Mesodermal cell (in vitro differentiated cells): ENCODE data around the gene LFNG.
A peak's percentile ranks its signal among the peaks of the same experiment; 100 is the strongest.

Experiments
- H3K27ac ChIP-seq: 2 replicates; pipeline ENCODE4 v1.7.0; 2013; ENCODE audit warnings: mild to moderate bottlenecking, low read depth, low read length, moderate library complexity; ENCODE audit not compliant: severe bottlenecking
- H3K36me3 ChIP-seq: 2 replicates; pipeline ENCODE4 v1.7.1; 2013; ENCODE audit warnings: mild to moderate bottlenecking, low read length, moderate library complexity; ENCODE audit not compliant: control insufficient read depth, insufficient read depth
- H3K4me1 ChIP-seq: one replicate; pipeline ENCODE4 v1.7.1; 2013; ENCODE audit warnings: mild to moderate bottlenecking, low read length; ENCODE audit not compliant: insufficient read depth, control insufficient read depth, poor library complexity, severe bottlenecking
- H3K4me3 ChIP-seq: 2 replicates; pipeline ENCODE4 v1.7.0; 2013; ENCODE audit warnings: low read length, control low read depth, mild to moderate bottlenecking; ENCODE audit not compliant: insufficient read depth, poor library complexity, severe bottlenecking; ENCODE audit errors: extremely low read depth
- H3K9me3 ChIP-seq: 2 replicates; pipeline ENCODE4 v1.7.1; 2013; ENCODE audit warnings: mild to moderate bottlenecking, low read length, moderate library complexity; ENCODE audit not compliant: control insufficient read depth
- WGBS, 2 experiments: methylation state at CpG; one replicate each; pipeline ENCODE4 v1.1.5; 2013; ENCODE audit warnings: missing lambda C conversion rate in 2 of 2; ENCODE audit not compliant: insufficient coverage in 2 of 2; 5-methylcytosine and 5-hydroxymethylcytosine counted together

The LFNG gene

DNA sequence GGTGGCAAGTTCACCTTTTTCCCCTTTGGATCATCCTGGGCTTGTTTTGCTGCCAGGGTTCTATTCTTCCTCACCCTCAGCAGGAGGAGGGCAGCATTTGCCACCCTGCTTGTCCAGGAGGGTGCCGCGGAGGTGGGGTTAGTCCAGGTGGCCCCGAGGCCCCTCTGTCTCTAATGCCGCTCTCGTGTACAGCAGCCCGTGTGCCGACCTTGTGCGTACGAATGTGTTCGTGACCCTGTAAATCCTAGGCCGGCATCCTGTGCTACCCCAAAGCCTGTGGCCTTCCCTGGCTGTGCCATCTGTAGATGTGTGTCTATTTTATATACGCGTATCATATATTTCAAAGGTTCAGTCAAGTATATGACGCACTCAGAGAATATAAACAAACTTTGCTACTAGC is 49.8 kb downstream of the LFNG start:
- 95 to 98% methylated on average over 11 of the region's 14 CpGs for whole genome bisulfite sequencing, 2 experiments
- peaks cover 15% of the 10 kb centered on the region for H3K4me1 ChIP-seq
- H3K4me3 ChIP-seq, result no peak overlapping the region
- no peak overlapping the region for H3K27ac ChIP-seq
- no peaks in the 10 kb centered on the region for H3K9me3 ChIP-seq
- H3K36me3 ChIP-seq, result peaks cover 10% of the 10 kb centered on the region

DNA sequence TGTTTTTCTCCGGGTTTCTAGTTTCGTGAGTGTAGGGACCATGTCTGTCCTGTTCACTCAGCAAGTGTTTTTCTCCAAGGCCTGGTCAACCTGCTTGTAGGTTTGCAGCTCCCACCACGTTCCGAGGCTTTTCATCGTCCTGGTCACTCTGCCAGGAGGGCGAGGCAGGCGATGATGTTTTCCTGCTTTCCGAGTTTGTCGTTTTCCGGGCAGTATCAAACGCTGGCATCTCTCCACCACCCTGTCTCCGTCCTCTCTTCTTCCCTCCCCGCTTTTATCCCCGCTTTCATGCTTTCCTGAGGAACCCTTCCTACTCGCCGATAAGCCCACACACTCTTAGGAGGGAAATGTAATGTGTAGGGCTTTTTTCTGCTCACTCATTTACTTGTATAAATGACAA is 50.4 kb downstream of the LFNG start:
- Histone ChIP-seq H3K9me3 (no peaks in the 10 kb centered on the region), H3K4me3 (no peak overlapping the region), H3K36me3 (peaks cover 10% of the 10 kb centered on the region), H3K4me1 (peaks cover 15% of the 10 kb centered on the region), H3K27ac (no peak overlapping the region)
- WGBS, 2 experiments, result 93 to 98% methylated on average over 10 to 12 of the region's 16 CpGs

- H3K9me3 ChIP-seq, result no peaks in the 10 kb centered on the region
- WGBS, 2 experiments, result 92 to 97% methylated on average over 14 of the region's 15 CpGs
- peaks cover 15% of the 10 kb centered on the region for H3K4me1 ChIP-seq
- H3K4me3 ChIP-seq, result no peak overlapping the region
- H3K36me3 ChIP-seq, result peaks cover 10% of the 10 kb centered on the region
- no peak overlapping the region for H3K27ac ChIP-seq
These were observed 51.8 kb downstream of the LFNG start for GRCh38 chr7:2571409-2571808.

DNA sequence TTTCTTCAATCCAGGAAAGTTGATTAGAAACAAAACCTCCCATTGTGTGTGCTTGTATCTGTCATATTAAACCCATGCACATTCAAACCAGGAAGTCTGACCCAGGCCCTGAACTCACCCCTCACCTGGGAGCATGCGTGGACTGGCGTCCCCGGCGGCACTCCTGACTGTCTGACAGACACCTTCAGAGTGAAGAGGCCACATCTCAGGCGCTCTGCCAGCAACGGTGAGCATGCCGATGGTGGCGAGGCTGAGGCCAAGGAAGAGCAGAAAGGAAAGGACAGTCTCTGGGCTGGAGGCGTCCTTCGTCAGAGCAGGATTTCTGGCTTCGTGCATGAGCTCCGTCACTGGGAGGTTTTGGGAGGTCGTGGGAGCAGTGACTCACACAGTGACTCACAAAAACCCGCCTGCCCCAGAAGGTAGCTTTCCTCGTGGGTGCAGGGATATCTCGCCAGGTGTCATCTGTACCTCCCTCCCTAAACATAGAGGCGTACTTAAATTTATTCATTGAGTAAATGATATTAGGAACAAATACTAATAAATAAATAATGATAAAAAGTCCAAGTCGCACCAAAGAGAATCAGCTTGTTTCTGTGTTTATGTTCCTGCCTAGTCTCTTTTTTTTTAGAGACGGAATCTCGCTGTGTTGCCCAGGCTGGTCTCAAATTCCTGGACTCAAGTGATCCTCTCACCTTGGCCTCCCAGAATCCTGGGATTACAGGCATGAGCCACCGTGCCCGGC is 52.7 kb downstream of the LFNG start:
- H3K9me3 ChIP-seq, result no peaks in the 10 kb centered on the region
- H3K36me3 ChIP-seq, result peaks cover 10% of the 10 kb centered on the region
- 86 to 87% methylated on average over 16 to 19 of the region's 22 CpGs for WGBS, 2 experiments
- H3K27ac ChIP-seq, result peak overlapping the region; percentile 26
- no peak overlapping the region for H3K4me3 ChIP-seq
- peaks cover 15% of the 10 kb centered on the region for H3K4me1 ChIP-seq

GRCh38 chr7:2573761-2574160 is 54.2 kb downstream of the LFNG start:
- Histone ChIP-seq H3K4me1 (peaks cover 15% of the 10 kb centered on the region), H3K36me3 (peaks cover 10% of the 10 kb centered on the region), H3K4me3 (no peak overlapping the region), H3K9me3 (no peaks in the 10 kb centered on the region), H3K27ac (no peak overlapping the region)
- WGBS, 2 experiments, result 96 to 97% methylated on average over 9 of the region's 9 CpGs

DNA sequence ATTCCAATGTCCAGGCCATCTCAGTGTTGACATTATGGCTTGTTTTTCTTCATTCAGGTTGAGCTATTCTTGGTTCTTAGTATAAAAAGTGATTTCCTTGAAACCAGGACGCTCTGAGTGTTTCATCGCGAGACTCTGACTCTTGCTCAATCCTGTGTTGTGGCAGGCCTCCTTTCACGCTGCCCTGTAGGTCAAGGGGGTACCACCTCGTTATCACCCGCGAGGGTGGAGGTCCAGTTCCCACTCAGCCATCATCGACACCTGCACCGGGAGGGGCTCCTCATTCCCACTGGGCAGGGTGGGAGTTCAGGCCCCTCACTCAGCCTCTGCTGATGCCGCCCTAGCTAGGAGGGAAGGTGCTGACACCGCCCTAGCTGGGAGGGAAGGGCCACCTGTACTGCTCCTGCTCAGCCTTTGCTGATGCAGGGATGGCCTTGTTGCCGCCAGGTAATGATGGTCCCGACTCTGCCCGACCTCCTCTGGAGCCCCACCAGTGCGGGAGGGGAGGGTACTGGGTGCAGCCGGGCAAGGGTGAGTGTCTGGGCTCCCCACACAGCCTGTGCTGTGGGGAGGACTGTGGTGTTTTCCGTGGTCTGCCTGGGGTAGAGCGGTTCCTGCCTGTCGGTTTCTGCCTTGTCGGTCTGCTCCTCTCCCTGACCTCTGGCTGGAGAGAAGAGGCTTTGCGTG is 55.6 kb downstream of the LFNG start:
- Histone ChIP-seq H3K36me3 (peaks cover 6% of the 10 kb centered on the region), H3K27ac (no peak overlapping the region), H3K4me3 (no peak overlapping the region), H3K4me1 (peaks cover 15% of the 10 kb centered on the region), H3K9me3 (no peaks in the 10 kb centered on the region)
- 93 to 94% methylated on average over 15 to 17 of the region's 21 CpGs for WGBS, 2 experiments

GRCh38 chr7:2575733-2576340 is 56.3 kb downstream of the LFNG start:
- Histone ChIP-seq H3K27ac (no peak overlapping the region), H3K36me3 (peaks cover 6% of the 10 kb centered on the region), H3K4me3 (no peak overlapping the region), H3K4me1 (peaks cover 15% of the 10 kb centered on the region), H3K9me3 (no peaks in the 10 kb centered on the region)
- WGBS, 2 experiments, result 96 to 97% methylated on average over 18 to 20 of the region's 21 CpGs

DNA sequence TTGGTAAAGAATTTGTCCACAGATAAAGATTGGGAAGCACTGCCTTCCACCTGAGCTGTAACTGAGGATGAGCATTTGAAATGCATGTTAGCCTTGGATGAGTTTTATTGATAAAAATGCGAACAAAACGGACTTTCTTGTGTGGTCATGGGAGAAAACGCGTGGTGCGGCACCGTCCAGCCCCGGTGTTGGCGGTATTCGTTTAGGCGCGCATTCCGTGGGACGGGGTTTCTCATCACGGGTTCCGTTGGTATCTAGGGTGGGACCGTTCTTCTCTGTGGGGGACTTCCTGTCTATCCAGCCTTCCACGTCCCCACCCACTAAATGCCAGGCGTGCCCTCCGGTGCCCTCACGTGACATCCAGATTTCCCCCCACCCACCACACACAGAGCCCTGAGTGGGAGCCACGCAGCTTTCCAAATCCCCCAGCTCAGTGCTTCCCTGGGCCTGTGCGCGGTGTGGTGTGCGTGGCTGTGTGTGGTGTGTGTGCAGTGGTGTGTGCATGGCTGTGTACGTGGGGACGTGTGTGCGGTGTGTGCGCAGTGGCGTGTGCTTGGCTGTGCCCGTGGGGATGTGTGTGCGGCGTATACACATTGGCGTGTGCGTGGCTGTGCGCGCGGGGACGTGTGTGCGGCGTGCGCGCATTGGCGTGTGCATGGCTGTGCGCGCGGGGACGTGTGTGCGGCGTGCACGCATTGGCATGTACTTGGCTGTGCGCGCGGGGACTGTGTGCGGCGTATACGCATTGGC is 57.3 kb downstream of the LFNG start:
- Histone ChIP-seq H3K36me3 (peaks cover 6% of the 10 kb centered on the region), H3K4me3 (no peak overlapping the region), H3K27ac (no peak overlapping the region), H3K9me3 (no peaks in the 10 kb centered on the region), H3K4me1 (peaks cover 11% of the 10 kb centered on the region)
- WGBS, 2 experiments, result 95 to 96% methylated on average over 50 to 52 of the region's 56 CpGs
